ENCODE measurements around the gene LRRC70. TPM values are rescaled to one million over a fixed set of nuclear protein-coding genes. Genes with fewer than 3 reads are reported as not detected.

The LRRC70 gene
- 0.19 and 0.71 TPM in 2 replicates for polyA plus RNA-seq (2011; rRNA removed)
- 0.37 and 1.4 TPM in 2 replicates for polyA minus RNA-seq (2011; rRNA and poly(A)+ RNA removed)

GRCh38 chr5:62578540-62578939 lies at the start of gene LRRC70:
Gene LRRC70, plus strand, starts transcription at chr5:62578819. Its CDS starts 620 bp downstream, at chr5:62579439.
- TF ChIP-seq, protein P1, sequence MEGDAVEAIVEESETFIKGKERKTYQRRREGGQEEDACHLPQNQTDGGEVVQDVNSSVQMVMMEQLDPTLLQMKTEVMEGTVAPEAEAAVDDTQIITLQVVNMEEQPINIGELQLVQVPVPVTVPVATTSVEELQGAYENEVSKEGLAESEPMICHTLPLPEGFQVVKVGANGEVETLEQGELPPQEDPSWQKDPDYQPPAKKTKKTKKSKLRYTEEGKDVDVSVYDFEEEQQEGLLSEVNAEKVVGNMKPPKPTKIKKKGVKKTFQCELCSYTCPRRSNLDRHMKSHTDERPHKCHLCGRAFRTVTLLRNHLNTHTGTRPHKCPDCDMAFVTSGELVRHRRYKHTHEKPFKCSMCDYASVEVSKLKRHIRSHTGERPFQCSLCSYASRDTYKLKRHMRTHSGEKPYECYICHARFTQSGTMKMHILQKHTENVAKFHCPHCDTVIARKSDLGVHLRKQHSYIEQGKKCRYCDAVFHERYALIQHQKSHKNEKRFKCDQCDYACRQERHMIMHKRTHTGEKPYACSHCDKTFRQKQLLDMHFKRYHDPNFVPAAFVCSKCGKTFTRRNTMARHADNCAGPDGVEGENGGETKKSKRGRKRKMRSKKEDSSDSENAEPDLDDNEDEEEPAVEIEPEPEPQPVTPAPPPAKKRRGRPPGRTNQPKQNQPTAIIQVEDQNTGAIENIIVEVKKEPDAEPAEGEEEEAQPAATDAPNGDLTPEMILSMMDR (IDR thresholded peaks at IDR 0.05; ENCODE audit: low read depth, low read length) = no peak
- Histone ChIP-seq H3K9me3 (ENCODE audit: control insufficient read depth, insufficient read depth, low read length) (no peaks in the 10 kb centered on the region), H3K27ac (ENCODE audit: low read depth, low read length) (no peak within 1 kb of the TSS), H3K4me3 (ENCODE audit: low read depth, low read length) (no peak within 1 kb of the TSS), H3K27me3 (ENCODE audit: control insufficient read depth, insufficient read depth, low read length) (no peaks in the 10 kb centered on the region)
- no peak for DNase-seq (ENCODE audit: low read depth, low spot score)
- POLR2A ChIA-PET = interaction anchor here (0.7 kb wide), 1 partner anchor 9 kb away, joined by 6 read pairs; no protein-coding TSS in a partner anchor
- CTCF ChIA-PET = interaction anchor here (0.7 to 0.9 kb wide), 2 partner anchors 141 to 182 kb away, joined by 4 to 5 read pairs; no protein-coding TSS in a partner anchor

DNA sequence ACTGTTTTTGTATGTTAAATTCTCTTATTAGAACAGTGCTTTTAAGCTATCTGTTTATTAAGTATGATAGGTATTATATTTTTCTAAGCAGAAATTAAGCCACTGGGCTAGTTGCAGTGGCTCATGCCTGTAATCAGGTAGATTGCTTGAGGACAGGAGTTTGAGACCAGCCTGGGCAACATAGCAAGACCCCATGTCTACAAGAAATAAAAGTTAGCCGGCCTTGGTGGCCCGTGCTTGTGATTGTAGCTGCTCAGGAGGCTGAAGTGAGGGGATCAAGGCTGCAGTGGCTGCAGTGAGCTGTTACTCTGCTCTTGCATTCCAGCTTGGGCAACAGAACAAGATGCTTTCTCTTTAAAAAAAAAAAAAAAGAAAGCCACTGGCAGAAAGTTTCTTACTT lies 45.0 kb upstream of the LRRC70 start:
- TF ChIP-seq, protein P1 (IDR thresholded peaks at IDR 0.05; ENCODE audit: low read depth, low read length) = no peak
- ChIA-PET CTCF (no interaction called here), POLR2A (no interaction called here)
- H3K9me3 ChIP-seq (ENCODE audit: control insufficient read depth, insufficient read depth, low read length) = no peaks in the 10 kb centered on the region
- no peak overlapping the region for H3K27ac ChIP-seq (ENCODE audit: low read depth, low read length)
- no peak overlapping the region for H3K4me3 ChIP-seq (ENCODE audit: low read depth, low read length)
- DNase-seq (ENCODE audit: low read depth, low spot score) = no peak
- H3K27me3 ChIP-seq (ENCODE audit: control insufficient read depth, insufficient read depth, low read length) = no peaks in the 10 kb centered on the region

DNA sequence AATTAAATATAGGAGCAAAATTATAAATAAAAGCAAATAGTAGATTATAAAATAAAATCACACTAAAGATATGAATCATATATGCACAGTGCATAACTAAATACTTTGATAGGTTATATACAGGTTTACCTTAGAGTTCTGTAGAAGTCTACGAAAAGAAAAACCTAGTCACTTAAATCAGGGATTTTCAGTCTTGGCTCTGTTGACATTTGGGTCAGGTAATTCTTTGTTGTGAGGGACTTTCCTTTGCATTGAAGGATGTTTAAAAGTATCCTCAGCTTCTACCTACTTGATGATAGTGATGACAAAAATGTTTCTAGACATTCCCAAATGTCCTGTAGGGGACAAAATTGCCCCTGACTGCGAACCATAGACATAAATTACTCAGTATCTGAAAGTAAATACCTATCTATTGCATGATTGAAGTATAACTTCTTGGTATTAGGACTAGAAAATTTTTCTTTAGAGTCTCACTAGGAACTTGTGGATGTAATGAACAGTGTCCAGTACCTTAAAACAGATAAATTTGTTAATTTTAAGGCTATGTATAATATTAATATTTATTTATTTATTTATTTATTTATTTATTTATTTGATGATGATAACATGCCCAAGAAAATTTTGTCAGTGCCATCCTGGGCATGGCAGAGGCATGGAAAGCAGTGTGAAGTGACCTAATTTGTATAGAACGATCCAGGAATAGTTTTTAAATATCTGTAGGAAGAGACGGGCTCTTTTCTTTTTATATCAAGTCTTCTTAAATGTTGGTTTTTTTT lies 44.0 kb upstream of the LRRC70 start:
- TF ChIP-seq, protein P1 (IDR thresholded peaks at IDR 0.05; ENCODE audit: low read depth, low read length) = no peak
- POLR2A ChIA-PET = no interaction called here
- no peak for DNase-seq (ENCODE audit: low read depth, low spot score)
- Histone ChIP-seq H3K27me3 (ENCODE audit: control insufficient read depth, insufficient read depth, low read length) (no peaks in the 10 kb centered on the region), H3K4me3 (ENCODE audit: low read depth, low read length) (no peak overlapping the region), H3K9me3 (ENCODE audit: control insufficient read depth, insufficient read depth, low read length) (no peaks in the 10 kb centered on the region), H3K27ac (ENCODE audit: low read depth, low read length) (no peak overlapping the region)
- CTCF ChIA-PET = no interaction called here

- Histone ChIP-seq H3K9me3 (ENCODE audit: control insufficient read depth, insufficient read depth, low read length) (no peaks in the 10 kb centered on the region), H3K27ac (ENCODE audit: low read depth, low read length) (no peak overlapping the region), H3K4me3 (ENCODE audit: low read depth, low read length) (no peak overlapping the region), H3K27me3 (ENCODE audit: control insufficient read depth, insufficient read depth, low read length) (no peaks in the 10 kb centered on the region)
- DNase-seq (ENCODE audit: low read depth, low spot score) = no peak
- TF ChIP-seq, protein P1 (IDR thresholded peaks at IDR 0.05; ENCODE audit: low read depth, low read length) = no peak
- ChIA-PET CTCF (no interaction called here), POLR2A (no interaction called here)
These were observed 42.4 kb upstream of the LRRC70 start for GRCh38 chr5:62536232-62536631.

GRCh38 chr5:62536783-62537182 lies 41.8 kb upstream of the LRRC70 start:
- CTCF ChIA-PET = no interaction called here
- TF ChIP-seq, protein P1 (IDR thresholded peaks at IDR 0.05; ENCODE audit: low read depth, low read length) = no peak
- no peaks in the 10 kb centered on the region for H3K27me3 ChIP-seq (ENCODE audit: control insufficient read depth, insufficient read depth, low read length)

More at GRCh38 chr5:62536783-62537182, 41.8 kb upstream of the LRRC70 start:
- DNase-seq (ENCODE audit: low read depth, low spot score) = no peak
- Histone ChIP-seq H3K9me3 (ENCODE audit: control insufficient read depth, insufficient read depth, low read length) (no peaks in the 10 kb centered on the region), H3K27ac (ENCODE audit: low read depth, low read length) (no peak overlapping the region), H3K4me3 (ENCODE audit: low read depth, low read length) (no peak overlapping the region)
- POLR2A ChIA-PET = no interaction called here

Data from AG04450 (cell line).